HEK293T (cell line): Measurements from ENCODE around the gene BRAF.
A peak's percentile ranks its signal among the peaks of the same experiment; 100 is the strongest.
"Not testable (repeated sequence)": the region's sequence is repeated elsewhere in the genome, so short reads cannot be mapped to it uniquely, and the experiment has no call there.

Source experiments
- CTCF ChIA-PET: fragments of 350-600 bp; formaldehyde crosslinking; extraction: SDS; loops from one replicate; lab custom pipeline; 2021; ENCODE audit warnings: antibody characterized with exemption, inconsistent platforms; lab: Yijun Ruan, JAX
- POLR2A ChIA-PET: fragments of 350-600 bp; formaldehyde crosslinking; extraction: SDS; loops from one replicate; lab custom pipeline; 2020; ENCODE audit warnings: antibody characterized with exemption, inconsistent platforms; lab: Yijun Ruan, JAX
- DNase-seq: peaks from one replicate; pipeline ENCODE4 v3.0.0; 2012; ENCODE audit warnings: mixed read lengths; ENCODE audit errors: extremely low spot score
- ARNT ChIP-seq: fragments of 450-650 bp; IDR thresholded peaks from 2 replicates; pipeline ENCODE4 v1.6.1; 2017; ENCODE audit warnings: mild to moderate bottlenecking
- BHLHE40 ChIP-seq: fragments of 450-650 bp; IDR thresholded peaks from 2 replicates; pipeline ENCODE4 v1.6.1; 2016; ENCODE audit warnings: mild to moderate bottlenecking, moderate library complexity, borderline replicate concordance
- CTBP1 ChIP-seq: fragments of 450-650 bp; IDR thresholded peaks from 2 replicates; pipeline ENCODE4 v1.6.1; 2016; ENCODE audit warnings: borderline replicate concordance
- ELF4 ChIP-seq: fragments of 450-650 bp; IDR thresholded peaks from 2 replicates; pipeline ENCODE4 v1.6.1; 2017; ENCODE audit warnings: antibody characterized with exemption
- FOXA1 ChIP-seq: fragments of 450-650 bp; IDR thresholded peaks from 2 replicates; pipeline ENCODE4 v1.6.1; 2016; ENCODE audit warnings: mild to moderate bottlenecking
- FOXK2 ChIP-seq: fragments of 450-650 bp; IDR thresholded peaks from 2 replicates; pipeline ENCODE4 v1.6.1; 2016; ENCODE audit warnings: mild to moderate bottlenecking
- FOXM1 ChIP-seq: fragments of 450-650 bp; IDR thresholded peaks from 2 replicates; pipeline ENCODE4 v1.6.1; 2017; ENCODE audit warnings: mild to moderate bottlenecking, borderline replicate concordance
- HDGF ChIP-seq: fragments of 450-650 bp; IDR thresholded peaks from 2 replicates; pipeline ENCODE4 v1.6.1; 2017; ENCODE audit warnings: antibody characterized with exemption, borderline replicate concordance
- L3MBTL2 ChIP-seq: fragments of 450-650 bp; conservative IDR thresholded peaks from 2 replicates; pipeline ENCODE4 v1.6.1; 2016; ENCODE audit warnings: mild to moderate bottlenecking
- LEF1 ChIP-seq: fragments of 450-650 bp; IDR thresholded peaks from 2 replicates; pipeline ENCODE4 v1.6.1; 2017; ENCODE audit warnings: mild to moderate bottlenecking, borderline replicate concordance
- NFRKB ChIP-seq: fragments of 450-650 bp; IDR thresholded peaks from 2 replicates; pipeline ENCODE4 v1.6.1; 2016; ENCODE audit warnings: mild to moderate bottlenecking, moderate library complexity
- SP1 ChIP-seq: fragments of 450-650 bp; IDR thresholded peaks from 2 replicates; pipeline ENCODE4 v1.6.1; 2017
- SUZ12 ChIP-seq: fragments of 450-650 bp; IDR thresholded peaks from 2 replicates; pipeline ENCODE4 v1.6.1; 2016; ENCODE audit warnings: mild to moderate bottlenecking
- TARDBP ChIP-seq: fragments of 450-650 bp; IDR thresholded peaks from 2 replicates; pipeline ENCODE4 v1.6.1; 2016
- ZNF384 ChIP-seq: fragments of 450-650 bp; IDR thresholded peaks from 2 replicates; pipeline ENCODE4 v1.6.1; 2016
- TF ChIP-seq, protein P1 (sequence below): fragments of 450-650 bp; IDR thresholded peaks from 2 replicates; pipeline ENCODE4 v1.6.1; 2016

Gene BRAF

DNA sequence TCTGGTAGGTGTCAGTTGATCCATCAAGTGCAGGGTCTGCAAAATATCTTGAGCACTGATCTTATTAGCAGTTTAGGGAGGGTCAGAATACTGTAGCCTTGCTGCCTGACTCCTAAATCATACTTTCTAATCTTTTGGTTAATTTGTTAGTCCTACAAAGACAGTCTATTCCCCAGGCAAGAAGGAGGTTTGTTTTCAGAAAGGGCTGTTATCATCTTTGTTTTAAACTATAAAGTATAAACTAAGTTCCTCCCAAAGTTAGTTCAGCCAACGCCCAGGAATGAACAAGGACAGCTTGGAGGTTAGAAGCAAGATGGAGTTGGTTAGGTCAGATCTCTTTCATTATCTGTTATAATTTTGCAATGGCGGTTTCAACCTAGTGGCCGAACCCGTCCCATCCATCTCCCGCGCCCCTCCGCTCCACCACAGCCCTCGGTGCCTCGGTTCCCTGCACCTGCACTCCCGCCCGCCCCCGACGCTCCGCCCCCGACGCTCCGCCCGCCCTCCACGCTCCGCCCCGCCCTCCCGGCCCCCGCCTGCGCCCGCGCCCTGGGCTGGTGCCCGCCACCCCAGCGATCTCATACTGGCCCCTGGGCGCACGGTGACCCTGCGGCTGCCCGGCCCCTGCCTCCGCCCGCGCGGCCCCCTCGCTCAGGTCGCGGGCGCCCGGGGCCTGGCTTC lies 252.2 kb downstream of the BRAF start, which contains the start of gene ADCK2:
Gene ADCK2 (plus strand): TSS at position 564 of the 681 bp plus-strand sequence. CDS start 386 bp downstream, outside the sequence.
- peak; percentile 96 for DNase-seq
- TF ChIP-seq FOXK2, result no peak
- TF ChIP-seq ELF4, result no peak
- no peak for TF ChIP-seq TARDBP
- TF ChIP-seq LEF1, result no peak
- TF ChIP-seq, protein P1, sequence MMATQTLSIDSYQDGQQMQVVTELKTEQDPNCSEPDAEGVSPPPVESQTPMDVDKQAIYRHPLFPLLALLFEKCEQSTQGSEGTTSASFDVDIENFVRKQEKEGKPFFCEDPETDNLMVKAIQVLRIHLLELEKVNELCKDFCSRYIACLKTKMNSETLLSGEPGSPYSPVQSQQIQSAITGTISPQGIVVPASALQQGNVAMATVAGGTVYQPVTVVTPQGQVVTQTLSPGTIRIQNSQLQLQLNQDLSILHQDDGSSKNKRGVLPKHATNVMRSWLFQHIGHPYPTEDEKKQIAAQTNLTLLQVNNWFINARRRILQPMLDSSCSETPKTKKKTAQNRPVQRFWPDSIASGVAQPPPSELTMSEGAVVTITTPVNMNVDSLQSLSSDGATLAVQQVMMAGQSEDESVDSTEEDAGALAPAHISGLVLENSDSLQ, result no peak
- TF ChIP-seq ZNF384, result no peak
- TF ChIP-seq SUZ12, result no peak
- no peak for TF ChIP-seq HDGF
- TF ChIP-seq L3MBTL2, result no peak
- TF ChIP-seq CTBP1, result no peak
- no peak for TF ChIP-seq ARNT
- no peak for TF ChIP-seq NFRKB
- TF ChIP-seq SP1, result no peak
- no peak for TF ChIP-seq FOXM1
- no peak for TF ChIP-seq BHLHE40
- TF ChIP-seq FOXA1, result no peak
- ChIA-PET CTCF (interaction anchor here (0.7 kb wide), 1 partner anchor 12 kb away, joined by 3 read pairs; no protein-coding TSS in a partner anchor), POLR2A (interaction anchor here (1.3 to 3.4 kb wide), 4 partner anchors 12 to 342 kb away, joined by 3 to 22 read pairs (median 4); partner anchors contain the start of gene MRPS33)

DNA sequence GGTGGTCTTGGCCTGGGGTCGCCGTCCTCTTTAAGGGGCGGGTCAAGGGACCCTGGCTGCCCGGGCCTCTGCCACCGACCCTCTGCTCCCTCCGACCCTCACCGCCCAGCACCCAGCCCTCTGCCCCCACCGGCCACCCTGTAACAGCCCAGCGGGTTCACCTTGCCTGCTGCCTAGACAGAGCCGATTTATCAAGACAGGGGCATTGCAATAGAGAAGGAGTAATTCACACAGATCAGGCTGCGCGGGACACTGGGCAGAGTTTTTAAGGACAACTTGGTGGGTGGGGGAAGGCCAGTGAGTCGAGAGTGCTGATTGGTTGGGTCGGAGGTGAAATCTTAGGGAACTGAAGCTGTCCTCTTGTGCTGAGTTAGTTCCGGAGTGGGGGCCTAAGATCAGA lies 252.8 kb downstream of the BRAF start:
- no peak for DNase-seq
- CTCF ChIA-PET, result interaction anchor here (0.7 kb wide), 1 partner anchor 12 kb away, joined by 3 read pairs; no protein-coding TSS in a partner anchor
- POLR2A ChIA-PET, result no interaction called here

DNA sequence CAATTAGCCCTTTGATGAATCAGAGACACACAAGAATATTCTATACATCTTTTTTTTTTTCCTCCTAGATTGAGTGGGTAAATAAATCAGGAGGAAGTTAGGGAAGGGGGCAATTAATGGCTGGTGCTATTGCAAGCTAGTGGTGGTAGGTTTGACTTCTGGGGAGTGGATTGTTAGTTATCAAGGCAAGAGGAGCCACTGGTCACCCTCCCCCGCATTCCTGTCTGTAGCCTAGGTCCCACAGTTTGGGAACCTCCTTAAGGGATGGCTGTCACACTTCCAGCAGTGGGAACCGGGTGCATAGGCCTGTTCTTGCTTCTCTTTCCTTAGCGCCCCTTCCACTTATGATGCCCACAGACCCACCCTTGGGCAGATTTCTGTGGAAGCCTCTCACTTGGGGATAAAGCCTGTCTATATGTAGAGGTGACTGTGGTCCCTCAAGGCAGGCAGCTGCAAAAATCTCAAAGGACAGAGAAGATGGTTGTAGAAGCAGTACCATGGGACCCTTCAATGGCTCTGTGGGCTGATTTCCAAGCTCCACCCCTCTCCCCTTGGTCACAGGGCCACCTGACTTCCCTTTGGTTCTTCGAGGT lies 254.3 kb downstream of the BRAF start:
- no peak for TF ChIP-seq BHLHE40
- TF ChIP-seq ARNT, result no peak
- no peak for TF ChIP-seq L3MBTL2
- no peak for TF ChIP-seq ZNF384
- TF ChIP-seq CTBP1, result no peak
- no peak for TF ChIP-seq SP1
- no peak for TF ChIP-seq HDGF
- TF ChIP-seq TARDBP, result no peak
- no peak for TF ChIP-seq SUZ12
- no peak for TF ChIP-seq FOXM1
- no peak for TF ChIP-seq FOXA1
- TF ChIP-seq, protein P1, result no peak
- no peak for TF ChIP-seq NFRKB
- no peak for TF ChIP-seq FOXK2
- TF ChIP-seq LEF1, result no peak
- no peak for TF ChIP-seq ELF4
- ChIA-PET POLR2A (no interaction called here), CTCF (no interaction called here)
- no peak for DNase-seq

More for the DNA sequence above, 252.8 kb downstream of the BRAF start:
- TF ChIP-seq CTBP1 (no peak), FOXA1 (no peak), BHLHE40 (no peak)
- TF ChIP-seq, protein P1, result no peak

DNA sequence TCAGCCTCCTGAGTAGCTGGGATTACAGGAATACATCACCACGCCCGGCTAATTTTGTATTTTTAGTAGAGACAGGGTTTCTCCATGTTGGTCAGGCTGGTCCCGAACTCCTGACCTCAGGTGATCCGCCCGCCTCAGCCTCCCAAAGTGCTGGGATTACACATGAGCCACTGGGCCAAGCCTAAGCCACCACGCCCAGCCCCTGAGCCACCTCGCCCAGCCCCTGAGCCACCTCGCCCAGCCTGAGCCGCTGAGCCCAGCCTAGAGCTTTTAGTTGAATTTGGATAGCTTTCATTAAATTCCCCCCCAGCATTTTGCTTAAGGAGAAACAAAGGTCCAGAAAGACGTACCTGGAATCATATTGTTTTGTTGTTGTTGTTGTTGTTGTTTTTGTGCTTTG lies 254.9 kb downstream of the BRAF start:
- POLR2A ChIA-PET, result interaction anchor here (1.3 kb wide), 1 partner anchor 10 kb away, joined by 4 read pairs; no protein-coding TSS in a partner anchor
- DNase-seq, CTCF ChIA-PET: not testable (repeated sequence)

DNA sequence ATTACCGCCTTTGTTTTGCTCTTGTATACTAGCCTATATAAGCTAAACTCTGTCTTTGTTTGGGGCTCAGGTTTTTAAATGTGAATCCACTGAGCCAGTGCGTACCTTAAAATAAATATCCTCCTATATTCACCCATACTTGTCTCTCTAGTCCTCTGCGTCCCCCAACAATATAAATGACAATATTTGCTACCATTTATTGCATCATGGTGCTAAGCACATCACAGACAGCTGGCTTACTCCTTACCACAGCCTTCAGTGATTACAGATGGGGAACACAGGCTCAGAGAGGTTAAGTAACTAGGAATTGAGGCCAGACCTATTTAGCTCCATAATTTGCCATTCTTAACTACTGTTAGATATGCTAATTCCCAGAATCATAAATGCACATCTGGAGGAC lies 255.4 kb downstream of the BRAF start:
- POLR2A ChIA-PET, result interaction anchor here (1.3 kb wide), 1 partner anchor 10 kb away, joined by 4 read pairs; no protein-coding TSS in a partner anchor
- TF ChIP-seq FOXK2 (no peak), ARNT (no peak), L3MBTL2 (no peak), ELF4 (no peak), NFRKB (no peak), ZNF384 (no peak), CTBP1 (no peak), SUZ12 (no peak), HDGF (no peak), SP1 (no peak), FOXM1 (no peak), LEF1 (no peak), BHLHE40 (no peak)
- TF ChIP-seq, protein P1, result no peak
- DNase-seq, result no peak
- CTCF ChIA-PET, result interaction anchor here (0.6 kb wide), 1 partner anchor 22 kb away, joined by 5 read pairs; no protein-coding TSS in a partner anchor
